OCI-LY7 (cell line): ENCODE results near the gene ITGA2.

ENCODE experiments used
- CTCF ChIP-seq: fragments of 200-600 bp; sonication (generic); conservative IDR thresholded peaks from 2 replicates; pipeline ENCODE4 v1.5.1; 2014; ENCODE audit warnings: mild to moderate bottlenecking, antibody characterized with exemption, low read length, moderate library complexity, mixed read lengths
- EZH2phosphoT487 ChIP-seq: fragments of 200-600 bp; sonication (generic); IDR thresholded peaks from 2 replicates; pipeline ENCODE4 v1.6.1; 2018; ENCODE audit warnings: low read depth, borderline replicate concordance, mild to moderate bottlenecking, mixed run types, antibody characterized with exemption, low read length, moderate library complexity, mixed read lengths

DNA sequence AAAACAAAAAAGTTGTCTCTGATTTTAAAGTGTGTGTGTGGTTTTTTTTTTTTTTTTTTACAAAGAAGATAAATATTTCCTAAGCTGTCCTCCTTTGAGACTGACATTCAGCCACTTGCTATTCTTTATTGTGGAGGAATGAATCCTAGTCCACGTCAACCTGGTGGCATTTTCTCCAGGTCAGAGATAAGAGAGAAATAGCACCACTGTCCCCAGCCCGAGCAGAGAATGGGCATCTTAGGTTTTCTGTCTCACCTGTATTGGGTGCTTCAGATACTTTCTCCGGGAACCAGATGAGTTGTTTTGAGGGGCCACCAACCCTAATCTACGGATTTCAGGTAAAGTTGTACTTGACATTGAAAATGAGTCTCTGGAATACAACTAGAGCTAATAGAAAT is 1.4 kb downstream of the ITGA2 start:
- TF ChIP-seq CTCF (no peak), EZH2phosphoT487 (no peak)
